A549 (cell line): ENCODE results near the gene KCNN4. TPM values are rescaled to one million over a fixed set of nuclear protein-coding genes. Genes with fewer than 3 reads are reported as not detected.
"Not testable (repeated sequence)": the region's sequence is repeated elsewhere in the genome, so short reads cannot be mapped to it uniquely, and the experiment has no call there.

Source experiments
- ATAC-seq, 2 experiments: fragments of 200-7000 bp in 1 of 2; fragments of >200 bp in 1 of 2; cut with Nextera tagmentation in 1 of 2; cut with Tn5 transposase in 1 of 2; 3 replicates each; pipeline versions ENCODE4 v1.8.0 to v1.9.1; 2018 to 2020; ENCODE audit warnings: mild to moderate bottlenecking in 1 of 2, moderate library complexity in 1 of 2
- CTCF ChIA-PET: fragments of 300-600 bp; sonication (Branson Sonifier 250); formaldehyde crosslinking; extraction: SDS; loops from one replicate; lab custom pipeline; 2021; ENCODE audit warnings: antibody characterized with exemption, inconsistent platforms; lab: Yijun Ruan, JAX
- POLR2A ChIA-PET: fragments of 350-600 bp; formaldehyde crosslinking; extraction: SDS; loops from one replicate; lab custom pipeline; 2021; ENCODE audit warnings: antibody characterized with exemption, inconsistent platforms; lab: Yijun Ruan, JAX
- DNase-seq, 2 experiments: peaks; one replicate each; pipeline versions ENCODE4 v3.0.0 to v3.0.0-alpha.2; 2011 to 2016; ENCODE audit warnings: low read depth in 1 of 2, low spot score in 1 of 2
- FAIRE-seq: peaks from 2 replicates; lab custom pipeline; 2011; peaks lifted over from hg19 to GRCh38; lab: Jason Lieb, UNC
- H3K27ac ChIP-seq, 2 experiments: fragments of >200 bp; sonication (Bioruptor Twin); formaldehyde crosslinking; 3 replicates each; pipeline ENCODE4 v1.5.1; 2016 to 2017
- H3K4me1 ChIP-seq: fragments of >200 bp; sonication (Bioruptor Twin); formaldehyde crosslinking; 3 replicates; pipeline ENCODE4 v1.6.1; 2016
- H3K4me2 ChIP-seq: fragments of >200 bp; sonication (Bioruptor Twin); formaldehyde crosslinking; 3 replicates; pipeline ENCODE4 v1.6.1; 2016
- H3K4me3 ChIP-seq: fragments of >200 bp; sonication (Bioruptor Twin); formaldehyde crosslinking; 3 replicates; pipeline ENCODE4 v1.5.1; 2016
- H3K9me3 ChIP-seq: fragments of >200 bp; sonication (Bioruptor Twin); formaldehyde crosslinking; 3 replicates; pipeline ENCODE4 v1.6.1; 2016
- CHD4 ChIP-seq: fragments of 200-600 bp; sonication (generic); IDR thresholded peaks from 2 replicates; pipeline ENCODE4 v1.6.1; 2016; ENCODE audit warnings: antibody characterized with exemption, mild to moderate bottlenecking, borderline replicate concordance
- EHF ChIP-seq: fragments of 250-450 bp; sonication (Bioruptor Pico); IDR thresholded peaks from 2 replicates; pipeline ENCODE4 v1.5.0; 2020; ENCODE audit warnings: mild to moderate bottlenecking
- ELK1 ChIP-seq: fragments of 150-350 bp; IDR thresholded peaks from 2 replicates; pipeline ENCODE4 v1.6.1; 2014; ENCODE audit warnings: low read depth, mild to moderate bottlenecking, low read length
- FOSL2 ChIP-seq, 2 experiments: fragments of 450-650 bp in 1 of 2; fragments of >200 bp in 1 of 2; sonication (Bioruptor Twin) in 1 of 2; formaldehyde crosslinking; IDR thresholded peaks; 2 replicates each; pipeline versions ENCODE4 v1.5.0 to v1.6.1; 2016 to 2020; ENCODE audit warnings: mild to moderate bottlenecking in 1 of 2, moderate library complexity in 1 of 2
- FOXS1 ChIP-seq: fragments of 250-450 bp; sonication (Bioruptor Pico); IDR thresholded peaks from 2 replicates; pipeline ENCODE4 v1.5.0; 2020; ENCODE audit warnings: mild to moderate bottlenecking, moderate library complexity
- GATA3 ChIP-seq: IDR thresholded peaks from 2 replicates; pipeline ENCODE4 v1.6.1; 2012; ENCODE audit warnings: borderline replicate concordance
- HDAC2 ChIP-seq: fragments of 200-600 bp; sonication (generic); IDR thresholded peaks from 2 replicates; pipeline ENCODE4 v1.6.1; 2016
- HES2 ChIP-seq: fragments of >200 bp; sonication (Bioruptor Twin); formaldehyde crosslinking; IDR thresholded peaks from 2 replicates; pipeline ENCODE4 v1.6.1; 2016
- HEYL ChIP-seq: fragments of 250-450 bp; sonication (Bioruptor Pico); IDR thresholded peaks from 2 replicates; pipeline ENCODE4 v1.8.0; 2021; ENCODE audit warnings: mild to moderate bottlenecking, moderate library complexity
- MAX ChIP-seq: IDR thresholded peaks from 2 replicates; pipeline ENCODE4 v1.6.1; 2012
- MAZ ChIP-seq: fragments of 150-350 bp; IDR thresholded peaks from 2 replicates; pipeline ENCODE4 v1.6.1; 2014; ENCODE audit warnings: antibody characterized with exemption, low read depth, low read length, borderline replicate concordance
- NPAS2 ChIP-seq: fragments of 250-450 bp; sonication (Bioruptor Pico); IDR thresholded peaks from 2 replicates; pipeline ENCODE4 v1.8.0; 2022; ENCODE audit warnings: mild to moderate bottlenecking, moderate library complexity, borderline replicate concordance
- NR3C1 ChIP-seq: fragments of >200 bp; sonication (Bioruptor Twin); formaldehyde crosslinking; IDR thresholded peaks from 3 replicates; pipeline ENCODE4 v1.6.1; 2017
- PHF8 ChIP-seq: fragments of 200-600 bp; sonication (generic); IDR thresholded peaks from 2 replicates; pipeline ENCODE4 v1.6.1; 2016; ENCODE audit warnings: low read depth, mild to moderate bottlenecking, antibody characterized with exemption, moderate library complexity, borderline replicate concordance
- POLR2AphosphoS2 ChIP-seq: conservative IDR thresholded peaks from 2 replicates; pipeline ENCODE4 v1.6.1; 2012; ENCODE audit warnings: low read length, improper control_type of control experiment, inconsistent platforms
- RCOR1 ChIP-seq: fragments of 150-350 bp; IDR thresholded peaks from 2 replicates; pipeline ENCODE4 v1.6.1; 2014; ENCODE audit warnings: antibody characterized with exemption, low read length, low read depth
- RFX5 ChIP-seq: fragments of 450-650 bp; IDR thresholded peaks from 2 replicates; pipeline ENCODE4 v1.7.1; 2014; ENCODE audit warnings: antibody characterized with exemption, mild to moderate bottlenecking, moderate library complexity
- SMC3 ChIP-seq: fragments of >200 bp; sonication (Bioruptor Twin); formaldehyde crosslinking; IDR thresholded peaks from 3 replicates; pipeline ENCODE4 v1.6.1; 2018; ENCODE audit warnings: inconsistent platforms
- TFCP2L1 ChIP-seq: fragments of 250-450 bp; sonication (Bioruptor Pico); IDR thresholded peaks from 2 replicates; pipeline ENCODE4 v1.5.0; 2021; ENCODE audit warnings: mild to moderate bottlenecking
- WGBS: methylation state at CpG from one replicate; pipeline ENCODE4 v1.1.6; 2017; ENCODE audit errors: missing lambda C conversion rate; 5-methylcytosine and 5-hydroxymethylcytosine counted together
- polyA plus RNA-seq, 4 experiments: library from polyadenylated mRNA; depleted of rRNA in 3 of 4; stranded (reverse); fragments of >200 nt; fragmentation: RNase III in 1 of 4; extraction: RNeasy Plus Mini Kit Qiagen cat#74134 plus additional on column Dnase treatment in 1 of 4; gene quantifications; 2 replicates in 3 of 4; 3 replicates in 1 of 4; pipeline ENCODE4 v1.2.3, GENCODE V29; 2011 to 2017
- TF ChIP-seq, protein P1 (sequence below): IDR thresholded peaks from 2 replicates; pipeline ENCODE4 v1.6.1; 2012
- TF ChIP-seq, protein P2 (sequence below): fragments of >200 bp; sonication (Bioruptor Twin); formaldehyde crosslinking; IDR thresholded peaks from 3 replicates; pipeline ENCODE4 v1.6.1; 2016
- TF ChIP-seq, protein P3 (sequence below): fragments of 250-450 bp; sonication (Bioruptor Pico); IDR thresholded peaks from 2 replicates; pipeline ENCODE4 v1.5.0; 2021; ENCODE audit warnings: mild to moderate bottlenecking, moderate library complexity, borderline replicate concordance

KCNN4 gene
- polyA plus RNA-seq, 2 of the 4 experiments (the other 2 are of a cell fraction): 15.7 to 21.0 TPM

- TF ChIP-seq, protein P1, sequence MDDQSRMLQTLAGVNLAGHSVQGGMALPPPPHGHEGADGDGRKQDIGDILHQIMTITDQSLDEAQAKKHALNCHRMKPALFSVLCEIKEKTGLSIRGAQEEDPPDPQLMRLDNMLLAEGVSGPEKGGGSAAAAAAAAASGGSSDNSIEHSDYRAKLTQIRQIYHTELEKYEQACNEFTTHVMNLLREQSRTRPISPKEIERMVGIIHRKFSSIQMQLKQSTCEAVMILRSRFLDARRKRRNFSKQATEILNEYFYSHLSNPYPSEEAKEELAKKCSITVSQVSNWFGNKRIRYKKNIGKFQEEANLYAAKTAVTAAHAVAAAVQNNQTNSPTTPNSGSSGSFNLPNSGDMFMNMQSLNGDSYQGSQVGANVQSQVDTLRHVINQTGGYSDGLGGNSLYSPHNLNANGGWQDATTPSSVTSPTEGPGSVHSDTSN: no peak
- TF ChIP-seq ELK1 (no peak), TFCP2L1 (CRISPR knock-in tag) (no peak)
- TF ChIP-seq, all 56 proteins: peak for 0
Observed at GRCh38 chr19:43775299-43775890, 5.4 kb downstream of the KCNN4 start (continued).

DNA sequence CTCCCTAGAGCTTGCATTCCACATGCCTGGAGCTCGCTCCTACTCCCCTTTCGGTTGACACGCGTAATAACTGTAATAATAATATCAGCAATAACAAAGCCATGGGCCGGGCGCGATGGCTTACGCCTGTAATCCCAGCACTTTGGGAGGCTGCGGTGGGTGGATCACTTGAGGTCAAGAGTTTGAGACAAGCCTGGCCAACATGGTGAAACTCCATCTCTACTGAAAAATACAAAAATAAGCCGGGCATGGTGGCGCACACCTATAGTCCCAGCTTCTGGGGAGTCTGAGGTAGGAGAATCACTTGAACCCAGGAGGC lies 5.9 kb downstream of the KCNN4 start:
- H3K4me2 ChIP-seq, H3K4me3 ChIP-seq, H3K27ac ChIP-seq, ATAC-seq, H3K9me3 ChIP-seq, POLR2A ChIA-PET, DNase-seq, FAIRE-seq: not testable (repeated sequence)
- 95% methylated on average over 11 of the region's 11 CpGs for WGBS
- peaks cover 30% of the 10 kb centered on the region for H3K4me1 ChIP-seq
- CTCF ChIA-PET: interaction anchor here (0.6 to 24.0 kb wide), 5 partner anchors 10 to 122 kb away, joined by 3 to 565 read pairs (median 7); partner anchors contain the start of gene SMG9

DNA sequence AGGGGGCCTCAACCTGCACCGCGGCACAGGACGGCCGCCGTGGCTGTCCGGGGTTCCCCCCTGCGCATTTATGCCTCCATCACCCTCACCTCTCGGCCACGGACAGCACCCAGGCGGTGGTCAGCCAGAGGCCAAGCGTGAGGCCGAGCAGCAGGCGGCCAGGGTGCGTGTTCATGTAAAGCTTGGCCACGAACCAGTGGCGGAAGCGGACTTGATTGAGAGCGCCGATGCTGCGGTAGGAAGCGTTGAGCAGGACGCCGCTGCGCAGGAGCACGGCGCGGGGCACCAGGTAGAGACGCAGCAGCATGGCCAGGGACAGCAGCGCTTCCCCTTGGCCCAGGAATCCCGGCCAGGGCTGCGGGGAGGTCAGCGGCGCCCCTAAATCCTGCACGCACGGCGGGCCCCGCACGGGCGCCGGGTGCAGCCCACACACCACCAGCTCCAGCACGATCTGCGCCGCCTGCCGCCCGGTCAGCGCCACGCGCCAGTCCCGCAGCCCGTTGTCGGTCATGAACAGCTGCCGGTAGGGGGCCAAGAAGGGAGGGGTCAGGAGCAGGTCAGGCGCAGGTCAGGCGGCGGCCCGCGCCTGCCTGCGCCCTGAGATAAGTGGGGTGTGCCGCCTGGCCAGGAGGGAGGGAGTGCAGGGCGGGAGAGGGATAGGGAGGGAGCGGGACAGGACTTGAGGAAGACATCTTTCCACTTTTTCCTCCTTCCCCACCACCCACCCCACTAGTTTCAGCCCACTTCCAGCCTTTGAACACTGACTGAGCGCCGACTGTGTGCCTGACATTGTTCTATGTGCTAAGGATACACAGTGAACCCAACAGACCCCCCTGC lies 6.5 kb downstream of the KCNN4 start:
- FAIRE-seq (no peak), ATAC-seq (no peak), DNase-seq (no peak)
- Histone ChIP-seq H3K27ac (no peak overlapping the region), H3K4me3 (no peak overlapping the region), H3K9me3 (no peaks in the 10 kb centered on the region), H3K4me2 (no peak overlapping the region)
- POLR2A ChIA-PET: no interaction called here
- TF ChIP-seq PHF8 (no peak), POLR2AphosphoS2 (no peak), HES2 (no peak)
- TF ChIP-seq, all 56 proteins: peak for 0
- 95% methylated on average over 51 of the region's 63 CpGs for WGBS
- H3K4me1 ChIP-seq: peaks cover 25% of the 10 kb centered on the region
- CTCF ChIA-PET: interaction anchor here (0.6 to 24.0 kb wide), 6 partner anchors 11 to 121 kb away, joined by 3 to 565 read pairs (median 5); partner anchors contain the start of gene SMG9

- ChIA-PET CTCF (interaction anchor here (1.6 to 24.0 kb wide), 2 partner anchors 12 to 27 kb away, joined by 3 to 565 read pairs; partner anchors contain the start of gene SMG9), POLR2A (no interaction called here)
- FAIRE-seq: no peak
- 94% methylated on average over 5 of the region's 5 CpGs for WGBS
- Histone ChIP-seq H3K4me2 (no peak overlapping the region), H3K9me3 (no peaks in the 10 kb centered on the region), H3K4me1 (peaks cover 19% of the 10 kb centered on the region), H3K27ac (no peak overlapping the region), H3K4me3 (no peak overlapping the region)
- no peak for DNase-seq
- ATAC-seq: no peak
- TF ChIP-seq NR3C1 (no peak), GATA3 (no peak), NPAS2 (CRISPR knock-in tag) (no peak), MAZ (no peak), HEYL (CRISPR knock-in tag) (no peak), FOSL2 (IDR thresholded peaks at IDR 0.05) (no peak), FOSL2 (CRISPR knock-in tag; IDR thresholded peaks at IDR 0.05) (no peak), RCOR1 (no peak), RFX5 (no peak), HES2 (no peak), MAX (no peak), CHD4 (no peak), SMC3 (no peak), FOXS1 (no peak), HDAC2 (no peak), EHF (no peak)
- TF ChIP-seq, protein P2, sequence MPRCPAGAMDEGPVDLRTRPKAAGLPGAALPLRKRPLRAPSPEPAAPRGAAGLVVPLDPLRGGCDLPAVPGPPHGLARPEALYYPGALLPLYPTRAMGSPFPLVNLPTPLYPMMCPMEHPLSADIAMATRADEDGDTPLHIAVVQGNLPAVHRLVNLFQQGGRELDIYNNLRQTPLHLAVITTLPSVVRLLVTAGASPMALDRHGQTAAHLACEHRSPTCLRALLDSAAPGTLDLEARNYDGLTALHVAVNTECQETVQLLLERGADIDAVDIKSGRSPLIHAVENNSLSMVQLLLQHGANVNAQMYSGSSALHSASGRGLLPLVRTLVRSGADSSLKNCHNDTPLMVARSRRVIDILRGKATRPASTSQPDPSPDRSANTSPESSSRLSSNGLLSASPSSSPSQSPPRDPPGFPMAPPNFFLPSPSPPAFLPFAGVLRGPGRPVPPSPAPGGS: no peak
- TF ChIP-seq, protein P3, sequence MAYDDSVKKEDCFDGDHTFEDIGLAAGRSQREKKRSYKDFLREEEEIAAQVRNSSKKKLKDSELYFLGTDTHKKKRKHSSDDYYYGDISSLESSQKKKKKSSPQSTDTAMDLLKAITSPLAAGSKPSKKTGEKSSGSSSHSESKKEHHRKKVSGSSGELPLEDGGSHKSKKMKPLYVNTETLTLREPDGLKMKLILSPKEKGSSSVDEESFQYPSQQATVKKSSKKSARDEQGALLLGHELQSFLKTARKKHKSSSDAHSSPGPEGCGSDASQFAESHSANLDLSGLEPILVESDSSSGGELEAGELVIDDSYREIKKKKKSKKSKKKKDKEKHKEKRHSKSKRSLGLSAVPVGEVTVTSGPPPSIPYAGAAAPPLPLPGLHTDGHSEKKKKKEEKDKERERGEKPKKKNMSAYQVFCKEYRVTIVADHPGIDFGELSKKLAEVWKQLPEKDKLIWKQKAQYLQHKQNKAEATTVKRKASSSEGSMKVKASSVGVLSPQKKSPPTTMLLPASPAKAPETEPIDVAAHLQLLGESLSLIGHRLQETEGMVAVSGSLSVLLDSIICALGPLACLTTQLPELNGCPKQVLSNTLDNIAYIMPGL (CRISPR knock-in tag): no peak
Observed at GRCh38 chr19:43773725-43774102, 7.1 kb downstream of the KCNN4 start.
